Germinal center (tissue), 1 donor: ENCODE measurements around the gene POLN.

Source experiments
- DNase-seq: peaks from one replicate; pipeline ENCODE4 v3.0.0; 2012; ENCODE audit warnings: mixed read lengths, low spot score

The POLN gene

DNA sequence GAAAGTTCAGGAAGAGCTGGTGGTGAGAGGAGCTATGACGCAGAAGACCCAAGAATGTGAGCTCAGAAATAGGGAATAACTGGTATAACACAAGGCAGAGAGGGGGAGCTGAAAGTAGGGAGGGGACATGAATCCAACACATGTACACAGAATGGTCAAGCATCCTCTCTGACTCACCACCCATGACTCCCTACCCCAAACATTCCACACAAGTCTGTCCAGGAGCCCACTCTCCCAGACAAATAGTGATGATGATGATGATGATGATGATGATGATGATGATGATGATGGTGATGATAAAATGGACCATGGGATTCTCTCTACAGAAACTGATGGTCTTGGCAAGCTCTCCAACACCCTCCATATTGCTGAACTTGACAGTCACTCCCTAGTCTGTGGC is 136.4 kb downstream of the POLN start:
- DNase-seq: no peak

DNA sequence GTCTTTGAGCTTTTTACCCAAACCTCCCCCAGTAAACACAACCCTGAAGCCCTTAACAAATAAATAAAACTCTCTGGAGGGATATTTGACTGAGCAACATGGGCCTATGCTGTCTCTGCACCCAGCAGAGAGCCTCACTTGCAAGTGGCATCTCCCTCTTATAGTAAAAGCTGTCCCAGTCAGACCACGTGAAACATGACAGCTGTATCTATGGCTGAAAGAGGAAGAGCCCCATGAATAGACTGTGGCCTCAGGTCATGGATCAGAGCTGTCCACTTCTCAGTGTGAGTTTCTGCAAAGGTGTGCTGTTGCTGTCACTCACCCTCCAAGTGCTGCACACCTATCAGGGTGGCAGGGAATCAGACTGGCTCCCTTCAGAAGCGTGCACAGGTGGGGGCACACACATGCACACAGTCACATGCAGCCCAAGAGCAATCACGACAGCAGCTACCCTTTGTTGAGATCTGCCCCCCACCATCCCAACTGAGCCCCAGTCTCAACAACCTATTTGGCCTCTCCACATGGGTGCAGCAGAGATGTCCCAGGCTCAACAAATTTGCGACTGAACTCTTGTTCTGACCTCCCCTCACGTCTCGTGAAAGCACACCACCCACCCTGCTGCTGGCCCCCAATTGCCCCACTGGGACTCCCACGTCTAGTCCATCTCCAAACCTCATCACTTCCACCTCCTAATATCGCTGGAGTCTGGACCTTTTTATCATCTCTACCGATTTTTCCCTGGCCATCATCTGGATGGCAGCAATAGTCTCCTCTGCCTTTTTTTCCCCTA is 137.2 kb downstream of the POLN start:
- DNase-seq: no peak

DNA sequence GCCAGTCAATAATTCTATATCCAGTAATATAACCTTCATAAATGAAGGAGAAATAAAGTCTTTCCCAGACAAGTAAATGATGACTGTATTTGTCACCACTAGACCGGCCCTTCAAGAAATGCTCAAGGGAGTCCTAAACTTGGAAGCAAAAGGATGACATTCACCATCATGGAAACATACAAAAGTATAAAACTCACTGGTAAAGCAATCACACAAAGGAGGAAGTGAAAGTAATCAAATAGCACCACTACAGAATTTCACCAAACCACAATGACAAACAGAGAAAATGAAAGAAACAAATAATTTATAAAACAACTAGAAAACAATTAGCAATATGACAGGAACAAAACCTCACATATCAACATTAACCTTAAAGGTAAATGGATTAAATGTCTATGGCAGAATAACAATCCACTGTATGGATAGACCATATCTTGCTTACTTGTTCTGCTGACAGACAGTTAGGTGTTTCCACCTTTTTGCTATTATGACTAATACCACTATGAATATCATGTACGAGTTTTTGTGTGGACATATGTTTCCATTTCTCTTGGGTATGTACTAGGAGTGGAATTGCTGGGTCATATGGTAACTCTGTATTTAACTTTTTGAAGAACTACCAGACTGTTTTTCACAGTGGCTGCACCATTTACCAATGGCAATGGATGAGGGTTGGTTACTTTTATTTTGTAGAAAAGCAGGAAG is 137.9 kb downstream of the POLN start:
- DNase-seq: no peak

DNA sequence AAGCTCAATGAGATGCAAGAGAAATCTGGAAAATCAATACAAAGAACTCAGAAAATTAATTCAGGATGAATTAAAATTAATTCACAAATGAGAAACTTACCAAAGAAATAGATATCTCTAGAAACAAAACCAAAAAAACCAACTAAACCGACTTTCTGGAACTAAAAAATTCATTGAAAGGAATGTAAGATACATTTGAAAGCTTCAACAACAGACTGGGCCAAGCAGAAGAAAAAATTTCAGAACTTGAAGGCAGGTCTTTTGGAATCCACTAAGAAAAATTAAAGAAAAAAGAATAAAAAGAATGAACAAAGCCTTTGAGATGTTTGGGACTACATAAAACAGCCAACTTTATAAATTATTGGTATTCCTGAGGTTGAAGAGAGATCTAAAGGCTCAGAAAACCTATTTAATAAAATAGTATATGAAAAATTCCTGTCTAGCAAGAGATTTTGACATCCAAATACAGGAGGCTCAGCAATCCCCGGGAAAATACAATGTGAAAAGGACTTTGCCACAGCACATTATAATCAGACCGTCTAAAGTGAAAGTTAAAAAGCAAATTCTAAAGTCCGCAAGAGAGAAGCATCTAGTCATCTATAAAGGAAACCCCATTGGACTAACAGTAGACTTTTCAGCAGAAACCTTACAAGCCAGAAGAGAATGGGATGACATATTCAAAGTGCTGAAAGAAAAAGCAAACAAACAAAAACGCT is 138.6 kb downstream of the POLN start:
- no peak for DNase-seq

DNA sequence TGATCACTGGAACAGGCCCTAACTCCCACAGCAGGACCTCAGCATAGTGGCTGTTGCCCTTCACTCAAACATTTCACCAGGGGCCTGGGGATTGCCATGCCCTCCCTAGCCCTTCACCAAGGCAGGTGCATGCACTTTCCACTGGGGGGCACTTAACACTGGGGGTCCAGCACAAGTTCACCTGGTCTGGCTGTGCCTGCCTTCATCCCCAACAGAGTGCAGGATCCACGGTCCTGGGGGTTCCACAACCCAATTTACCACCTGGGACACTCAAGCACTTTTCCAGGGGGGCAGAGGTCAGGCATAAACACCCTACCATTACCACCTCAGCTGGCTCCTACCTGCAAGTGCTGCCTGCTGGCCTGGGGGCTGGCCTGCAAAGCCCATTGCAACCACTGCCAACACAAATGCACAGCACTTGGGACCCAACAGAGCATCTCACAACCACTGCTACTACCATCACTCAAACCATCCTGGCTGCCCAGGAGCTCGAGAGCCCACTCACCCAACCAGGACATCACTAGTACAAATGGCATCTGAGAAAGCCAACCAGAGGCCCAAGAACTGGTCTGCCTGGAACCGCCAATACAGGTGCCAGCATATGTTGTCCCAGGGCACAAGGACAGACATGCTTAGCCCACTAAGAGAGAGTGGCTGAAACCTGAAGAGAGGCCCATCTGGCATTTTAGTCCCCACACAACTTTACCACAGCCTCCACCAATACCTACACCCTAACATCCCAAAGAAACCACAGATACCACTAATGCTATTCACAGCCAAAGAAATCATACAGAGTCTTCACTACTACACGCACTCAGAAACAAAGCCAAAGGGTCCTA is 139.7 kb downstream of the POLN start:
- DNase-seq: no peak

DNA sequence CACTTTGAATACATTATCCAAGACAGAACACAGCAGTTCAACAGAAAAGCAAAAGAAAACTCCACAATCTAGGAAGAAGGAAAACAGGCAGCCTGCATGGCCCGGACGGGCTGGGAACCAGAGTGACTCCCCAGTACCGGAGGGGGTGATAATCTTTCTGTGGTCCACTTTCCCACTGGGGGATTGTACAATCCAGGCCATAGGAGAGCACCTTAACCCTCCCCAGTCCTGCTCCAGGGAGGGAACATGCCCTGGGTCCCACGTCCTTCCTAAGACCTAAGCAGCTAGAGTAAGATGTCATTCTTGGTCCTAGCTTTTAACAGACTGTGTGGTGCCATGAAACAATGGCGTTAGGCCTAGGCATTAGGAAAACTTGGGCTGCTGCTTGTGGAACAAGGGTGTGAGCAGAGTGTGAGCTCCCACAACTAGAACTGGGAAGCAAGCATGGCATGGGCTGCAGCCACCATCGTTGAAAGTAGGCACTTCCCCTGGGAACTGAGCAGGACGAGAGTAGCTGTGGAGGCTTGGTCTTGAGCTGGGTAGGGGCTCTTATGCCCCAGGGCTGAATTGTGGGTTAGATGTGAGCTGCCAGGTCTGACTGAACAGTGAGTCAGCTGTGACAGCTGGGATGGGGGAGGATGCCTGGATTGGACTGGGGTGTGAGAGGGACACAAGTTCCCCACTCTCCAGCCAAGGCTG is 140.4 kb downstream of the POLN start:
- no peak for DNase-seq

DNA sequence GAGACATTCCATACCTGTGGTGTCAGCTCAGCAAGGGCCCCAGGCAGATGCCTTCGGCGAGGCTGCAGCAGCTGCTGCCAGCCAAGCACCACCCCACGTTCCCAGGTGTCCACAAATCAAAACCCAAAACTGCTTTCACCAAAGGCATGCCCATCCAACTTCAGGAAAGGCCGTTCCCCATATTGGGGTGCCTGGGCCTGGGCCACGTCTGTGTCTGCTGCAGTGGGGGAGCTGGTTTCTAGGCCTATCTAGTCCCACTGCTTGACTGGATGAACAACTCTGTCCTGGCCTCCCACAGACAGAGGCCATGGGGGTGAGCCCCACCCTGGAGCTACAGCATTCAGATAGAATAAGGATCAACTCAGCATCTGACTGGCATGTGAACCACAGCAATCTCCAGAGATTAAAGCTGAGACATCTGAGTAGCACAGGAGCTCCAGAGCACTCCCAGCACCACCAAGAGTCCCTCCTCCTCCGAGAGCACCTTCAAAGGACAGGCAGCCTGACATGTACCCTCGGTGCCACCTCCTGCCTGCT is 145.8 kb downstream of the POLN start:
- DNase-seq: no peak

DNA sequence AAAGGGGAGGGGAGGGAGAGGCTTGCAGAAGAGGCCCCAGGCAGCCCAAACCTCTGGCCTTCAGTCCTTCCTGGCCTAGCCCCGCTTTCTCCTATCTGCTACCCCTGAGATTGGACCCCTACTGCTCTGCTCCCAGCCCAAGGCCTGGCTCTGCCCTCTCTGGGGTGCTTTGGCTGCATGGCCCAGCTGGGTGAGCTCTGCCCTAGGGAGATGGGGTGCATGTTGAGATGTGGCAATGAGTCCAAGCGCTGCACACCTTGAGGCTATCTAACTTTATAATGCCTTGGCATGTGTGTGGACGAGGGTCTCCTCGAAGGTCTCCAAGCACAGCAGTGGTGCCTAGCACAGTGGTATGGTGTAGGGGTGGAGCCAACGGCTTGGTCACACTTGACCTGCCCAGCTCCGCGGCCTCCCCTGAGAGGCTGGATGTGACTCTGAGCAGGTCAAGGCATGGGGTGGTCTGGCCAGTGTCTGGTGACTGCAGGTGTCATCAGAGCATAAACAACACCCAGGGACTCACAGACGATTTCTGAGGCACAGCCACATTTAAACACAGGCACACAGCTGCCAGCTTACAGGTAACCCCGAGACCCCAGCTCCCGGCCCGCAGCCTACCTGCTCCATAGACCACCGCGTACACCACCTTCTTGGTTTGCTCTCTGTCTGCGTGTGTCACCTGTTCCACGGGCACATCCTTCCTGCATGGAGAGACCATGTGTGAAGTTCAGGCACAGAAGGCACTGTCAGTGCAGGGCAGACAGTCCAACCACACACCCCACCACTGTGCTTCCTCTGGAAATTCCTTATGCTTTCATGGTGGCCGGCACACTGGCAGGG is 146.5 kb downstream of the POLN start:
- DNase-seq: no peak

DNA sequence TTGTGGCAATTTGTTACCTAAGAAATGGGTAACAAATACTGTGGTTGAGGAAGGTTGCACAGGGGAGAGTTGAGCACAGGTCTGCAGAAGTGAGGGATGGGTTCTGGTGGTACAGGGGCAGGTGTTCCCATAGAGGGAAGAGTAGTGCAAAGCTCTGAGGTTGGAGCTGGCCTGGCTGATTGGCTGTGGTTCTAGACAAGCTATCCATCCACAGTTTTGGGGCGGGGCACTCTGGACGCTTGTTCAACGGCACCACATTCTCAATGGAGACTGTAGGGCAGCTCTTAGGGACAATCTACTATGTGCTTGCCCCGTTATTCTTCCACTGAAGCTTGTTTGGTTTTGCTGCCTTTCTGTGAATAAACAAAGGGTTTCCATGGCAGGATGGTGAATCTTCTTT is 147.4 kb downstream of the POLN start:
- no peak for DNase-seq

DNA sequence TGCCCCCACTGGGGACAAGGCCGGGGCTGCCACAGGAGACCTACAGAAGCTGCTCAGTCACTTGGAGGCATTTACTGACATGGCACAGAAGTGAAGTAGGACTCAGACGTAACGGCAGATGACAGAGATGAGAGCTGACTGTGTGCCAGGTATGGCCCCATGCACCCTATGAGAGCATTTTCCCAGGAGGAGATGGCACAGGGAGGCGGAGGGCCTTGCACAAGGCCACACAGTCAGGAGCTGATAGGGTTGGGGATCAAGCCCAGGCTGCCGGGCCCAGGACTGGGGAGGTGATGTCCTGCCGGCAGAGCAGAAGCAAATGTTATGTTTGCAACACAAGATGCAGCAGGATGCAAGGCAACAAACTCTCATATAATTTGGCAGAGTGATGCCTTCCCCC is 148.7 kb downstream of the POLN start:
- DNase-seq: no peak

DNA sequence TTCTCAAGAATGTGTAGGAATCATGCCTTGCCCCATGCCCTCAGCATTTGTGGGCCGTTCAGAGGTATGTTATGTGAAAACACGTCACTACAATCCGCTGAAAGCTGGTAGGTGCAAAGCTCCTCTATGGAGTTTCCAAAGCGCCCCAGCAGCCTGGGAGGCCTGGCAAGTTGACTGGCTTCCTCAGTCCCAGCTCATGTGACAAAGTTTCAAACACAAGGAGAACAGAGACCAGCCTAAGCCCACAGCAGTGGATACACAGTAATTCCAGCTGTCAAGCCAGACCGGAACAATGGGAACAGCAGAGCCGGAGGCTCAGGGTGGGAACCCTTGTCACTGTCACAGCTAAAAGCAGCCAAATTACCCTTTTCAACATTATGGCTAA is 149.3 kb downstream of the POLN start:
- no peak for DNase-seq

DNA sequence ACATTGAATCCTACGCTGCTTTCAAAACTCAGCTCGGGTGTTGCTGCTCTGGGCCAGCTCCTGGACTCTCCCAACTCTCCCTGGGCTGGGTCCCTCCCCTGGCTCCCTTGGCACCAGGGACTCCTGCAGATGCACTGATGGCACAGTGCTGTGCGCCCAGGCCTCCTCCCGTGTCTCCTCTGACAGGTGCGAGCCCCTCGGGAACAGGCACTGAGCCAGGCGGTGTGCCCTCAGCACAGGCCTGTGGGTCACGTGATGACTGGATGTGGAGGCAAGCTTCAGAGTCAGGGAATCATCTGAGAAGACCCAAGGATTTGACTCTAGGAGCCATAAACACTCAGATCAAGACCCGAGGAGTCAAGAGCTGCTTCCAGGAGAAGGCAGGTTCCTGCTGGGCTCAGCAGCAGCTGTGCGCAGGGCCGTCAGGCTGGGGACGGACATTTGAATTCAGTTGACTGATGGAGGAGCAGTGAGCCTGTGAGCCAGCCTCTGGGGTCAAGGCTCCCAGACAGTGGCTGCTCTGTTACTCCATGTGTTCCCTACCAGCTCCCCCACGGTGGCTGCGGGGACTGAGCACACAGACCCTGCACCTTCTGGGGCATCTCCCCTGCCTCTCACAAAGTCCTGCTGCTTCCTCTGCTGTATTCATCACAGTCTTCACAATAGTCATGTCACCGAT is 149.8 kb downstream of the POLN start:
- no peak for DNase-seq

DNA sequence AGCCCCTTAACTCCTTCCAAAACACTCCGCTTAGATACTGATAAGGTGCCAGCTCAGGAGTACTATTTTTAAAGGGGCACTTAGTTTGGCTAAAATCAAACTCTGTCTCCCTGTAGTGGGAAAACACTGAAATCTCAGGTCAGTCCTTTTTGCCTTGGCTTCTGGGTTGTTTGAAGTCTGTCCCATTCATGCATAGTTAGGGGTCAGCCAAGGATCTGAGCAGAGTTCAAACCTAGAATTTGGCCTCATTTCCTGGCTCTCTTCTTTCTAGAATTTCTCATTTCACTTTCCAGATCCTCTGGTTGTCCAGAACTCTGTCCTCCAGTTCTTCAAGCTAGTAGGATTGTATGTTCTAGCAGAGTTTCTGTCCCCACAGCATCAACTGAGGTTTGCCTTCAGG is 151.3 kb downstream of the POLN start:
- DNase-seq: no peak

DNA sequence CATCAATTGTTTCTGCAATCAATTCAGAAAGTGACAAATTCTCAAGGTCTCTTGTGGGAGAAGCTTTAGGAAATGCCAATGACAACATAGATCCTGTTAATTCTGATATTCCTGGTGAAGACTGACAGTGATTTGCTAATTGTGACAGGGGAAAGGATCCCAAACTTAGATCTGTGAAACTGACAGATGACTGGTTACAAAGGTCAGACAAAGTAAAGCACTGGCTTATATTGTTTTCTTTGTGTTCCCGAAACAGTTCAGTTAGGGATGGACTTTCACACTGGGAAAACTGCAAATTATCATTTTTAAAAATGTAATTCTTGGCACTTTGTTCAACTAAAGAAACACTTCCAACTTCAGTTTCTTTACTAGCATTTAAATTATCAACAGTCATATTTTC is 152.7 kb downstream of the POLN start:
- no peak for DNase-seq

DNA sequence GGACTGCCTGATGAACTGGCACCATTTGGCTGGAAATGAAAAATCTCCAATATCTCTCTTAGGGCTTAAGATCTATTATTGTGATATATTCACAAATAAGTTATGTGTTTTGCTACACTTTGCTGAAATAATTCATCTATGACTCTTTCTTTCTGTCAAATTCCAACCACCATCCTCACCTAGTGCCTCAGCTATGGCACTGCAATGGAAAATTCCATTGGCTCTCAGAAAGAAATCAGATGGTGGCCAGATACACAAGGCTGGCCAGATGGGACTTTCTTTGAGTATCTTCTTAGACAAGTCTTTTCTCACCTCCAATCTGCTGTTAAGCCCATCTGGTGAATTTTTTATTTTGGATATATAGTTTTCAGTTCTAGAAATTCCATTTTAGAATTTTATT is 154.8 kb downstream of the POLN start:
- no peak for DNase-seq

DNA sequence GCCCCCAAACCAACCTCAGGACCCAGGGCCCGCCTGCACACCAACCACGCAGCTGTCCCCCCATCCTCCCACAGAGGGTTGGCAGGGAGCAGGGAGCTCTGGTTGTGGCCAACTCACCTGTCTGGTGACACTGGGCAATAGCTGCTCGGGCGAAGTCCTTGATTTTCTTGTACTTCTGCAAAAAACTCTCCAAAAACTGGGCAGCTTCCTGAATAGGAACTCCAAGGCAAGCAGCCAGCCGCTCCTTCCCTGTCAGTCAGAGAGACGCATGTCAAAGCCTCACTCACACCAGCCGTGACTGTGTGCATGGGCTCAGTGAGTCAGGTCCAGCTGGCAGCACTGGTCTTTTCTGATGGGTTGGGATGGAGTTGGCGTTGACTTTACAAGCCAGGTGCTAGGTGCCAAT is 156.4 kb downstream of the POLN start:
- no peak for DNase-seq

DNA sequence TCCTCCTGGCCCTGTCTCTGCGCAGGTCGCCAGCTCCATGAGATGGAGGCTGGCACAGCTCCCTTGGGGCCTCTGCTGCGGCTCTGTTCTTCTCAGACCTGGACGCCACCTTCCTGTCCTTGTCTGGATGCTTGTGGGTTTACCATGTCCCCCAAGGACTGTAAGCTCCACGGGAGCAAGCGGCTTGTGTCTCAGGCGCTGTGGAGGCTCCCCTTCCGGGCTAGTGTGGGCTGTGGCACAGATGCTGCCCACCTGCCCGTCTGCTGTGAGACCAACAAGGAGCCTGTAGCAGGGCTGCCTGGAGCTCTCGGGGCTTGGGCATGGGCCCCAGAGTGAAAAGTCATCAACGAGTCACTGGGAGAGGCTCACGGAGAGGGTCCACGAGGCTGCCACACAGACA is 157.6 kb downstream of the POLN start:
- no peak for DNase-seq

DNA sequence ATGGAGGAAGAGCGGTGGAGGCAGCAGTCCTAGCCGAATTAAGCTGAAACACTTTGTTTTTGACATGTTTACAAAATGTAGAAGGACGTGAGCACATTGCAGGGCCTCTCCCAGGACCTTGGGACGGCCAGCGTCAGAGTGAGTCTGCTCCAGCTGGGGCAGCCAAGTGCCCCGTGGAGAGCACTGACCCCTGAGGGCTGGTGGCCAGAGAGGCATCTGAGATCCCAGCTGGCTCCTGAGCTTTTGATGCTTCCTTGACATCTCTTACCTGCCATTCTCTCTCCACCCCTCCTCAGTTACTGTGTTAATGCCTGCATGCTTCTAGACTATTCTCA is 158.1 kb downstream of the POLN start:
- DNase-seq: no peak

DNA sequence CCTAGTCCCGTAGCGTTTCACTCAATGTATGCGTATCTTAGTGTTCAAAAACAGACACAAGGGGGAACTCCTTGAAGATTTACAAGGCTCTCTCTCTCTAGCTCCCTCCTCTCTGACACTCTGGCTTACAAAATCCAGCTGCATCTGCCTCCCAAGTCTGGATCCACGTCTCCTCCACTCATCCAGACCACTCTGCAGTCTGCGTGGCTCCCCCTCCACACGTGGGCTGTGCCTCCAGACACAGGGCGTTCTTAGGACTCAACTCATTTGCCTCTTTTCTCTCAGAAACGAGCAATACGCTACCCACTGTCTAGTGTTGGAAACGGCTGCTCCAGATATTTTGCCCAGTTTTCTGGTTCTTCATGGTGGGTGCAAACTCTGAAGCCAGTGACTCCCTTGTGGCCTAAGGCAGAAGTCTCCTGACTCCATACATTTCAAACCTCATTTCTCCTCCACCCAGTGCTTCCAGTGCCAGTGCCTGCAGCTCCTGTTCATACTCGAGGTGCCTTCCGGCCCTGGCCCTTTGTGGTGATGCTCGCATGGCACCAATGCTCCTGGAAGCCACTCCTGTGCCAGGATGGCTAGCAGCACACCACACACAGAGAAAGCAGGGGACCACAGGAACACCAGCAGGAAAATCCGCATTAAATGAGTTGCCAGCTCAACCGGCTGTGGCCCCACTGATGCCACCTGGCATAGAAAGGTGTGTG is 158.7 kb downstream of the POLN start:
- no peak for DNase-seq
